UCSD-AML1 (cell line): ENCODE results near the gene USP12.
"Not testable (repeated sequence)": the region's sequence is repeated elsewhere in the genome, so short reads cannot be mapped to it uniquely, and the experiment has no call there.

Experiments
- DNase-seq: peaks from one replicate; lab custom pipeline; 2025; ENCODE audit not compliant: unreplicated experiment; lab: John Stamatoyannopoulos, UW

The USP12 gene

GRCh38 chr13:27151798-27152599 is 19.6 kb downstream of the USP12 start:
- DNase-seq: no peak

- DNase-seq: no peak
These were observed 21.9 kb downstream of the USP12 start for GRCh38 chr13:27149702-27150101.

- no peak for DNase-seq
These were observed 22.7 kb downstream of the USP12 start for GRCh38 chr13:27148900-27149299.

GRCh38 chr13:27147530-27148170 is 24.0 kb downstream of the USP12 start:
- no peak for DNase-seq

GRCh38 chr13:27141746-27142145 is 29.9 kb downstream of the USP12 start:
- no peak for DNase-seq

GRCh38 chr13:27141159-27141558 is 30.5 kb downstream of the USP12 start:
- not testable (repeated sequence) for DNase-seq

GRCh38 chr13:27140060-27140459 is 31.6 kb downstream of the USP12 start:
- DNase-seq: no peak

GRCh38 chr13:27139565-27139964 is 32.0 kb downstream of the USP12 start:
- no peak for DNase-seq

GRCh38 chr13:27138457-27139093 is 33.0 kb downstream of the USP12 start:
- no peak for DNase-seq

GRCh38 chr13:27137759-27138158 is 33.9 kb downstream of the USP12 start:
- DNase-seq: no peak

- DNase-seq: no peak
These were observed 36.6 kb downstream of the USP12 start for GRCh38 chr13:27135023-27135422.

GRCh38 chr13:27133889-27134288 is 37.7 kb downstream of the USP12 start:
- no peak for DNase-seq

- no peak for DNase-seq
These were observed 39.1 kb downstream of the USP12 start for GRCh38 chr13:27132538-27132937.

GRCh38 chr13:27131906-27132305 is 39.7 kb downstream of the USP12 start:
- no peak for DNase-seq

- DNase-seq: no peak
These were observed 40.5 kb downstream of the USP12 start for GRCh38 chr13:27130979-27131623.

GRCh38 chr13:27130223-27130978 is 41.2 kb downstream of the USP12 start:
- no peak for DNase-seq

GRCh38 chr13:27128825-27129627 is 42.6 kb downstream of the USP12 start:
- DNase-seq: no peak

GRCh38 chr13:27126859-27127258 is 44.8 kb downstream of the USP12 start:
- no peak for DNase-seq

- no peak for DNase-seq
These were observed 46.0 kb downstream of the USP12 start for GRCh38 chr13:27125357-27126282.
